WI38 (cell line): ENCODE data around the gene CSK.

Source experiments
- H3K4me3 ChIP-seq: 2 replicates; pipeline ENCODE4 v1.5.1; 2011; ENCODE audit warnings: low read depth, mild to moderate bottlenecking, control low read depth, low read length
- TF ChIP-seq, protein P1 (sequence below): IDR thresholded peaks from 2 replicates; pipeline ENCODE4 v1.5.1; 2012; ENCODE audit warnings: low read depth, mild to moderate bottlenecking, control low read depth, low read length

Gene CSK

DNA sequence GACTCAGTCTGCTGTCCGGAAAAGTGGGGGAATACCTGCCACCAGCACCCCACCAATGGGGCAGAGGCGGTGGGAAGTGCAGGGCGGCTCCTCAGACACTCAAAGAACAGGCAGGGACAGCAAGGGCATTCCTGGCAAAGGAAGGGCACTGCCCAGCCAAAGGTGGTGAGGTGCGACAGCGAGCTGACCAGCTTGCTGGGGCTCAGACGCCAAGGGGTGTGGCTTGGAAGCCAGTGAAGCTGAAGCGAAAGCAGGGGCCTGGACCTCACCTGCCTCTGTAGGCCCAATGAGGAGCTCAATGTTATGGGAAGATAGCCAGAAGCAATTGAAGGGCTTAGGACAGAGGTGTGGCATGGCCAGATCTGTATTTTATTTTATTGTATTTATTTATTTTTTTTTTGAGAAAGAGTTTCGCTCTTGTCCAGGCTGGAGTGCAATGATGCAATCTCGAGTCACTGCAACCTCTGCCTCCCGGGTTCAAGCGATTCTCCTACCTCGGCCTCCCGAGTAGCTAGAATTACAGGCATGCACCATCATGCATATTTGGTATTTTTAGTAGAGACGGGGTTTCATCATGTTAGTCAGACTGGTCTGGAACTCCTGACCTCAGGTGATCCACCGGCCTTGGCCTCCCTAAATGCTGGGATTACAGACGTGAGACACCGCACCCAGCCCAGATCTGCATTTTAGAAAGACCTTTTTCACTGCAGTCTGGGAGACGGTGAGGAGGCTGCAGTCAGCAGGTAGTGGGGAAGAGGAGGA, 26.4 kb downstream of the CSK start:
- H3K4me3 ChIP-seq: no peak overlapping the region
- TF ChIP-seq, protein P1, sequence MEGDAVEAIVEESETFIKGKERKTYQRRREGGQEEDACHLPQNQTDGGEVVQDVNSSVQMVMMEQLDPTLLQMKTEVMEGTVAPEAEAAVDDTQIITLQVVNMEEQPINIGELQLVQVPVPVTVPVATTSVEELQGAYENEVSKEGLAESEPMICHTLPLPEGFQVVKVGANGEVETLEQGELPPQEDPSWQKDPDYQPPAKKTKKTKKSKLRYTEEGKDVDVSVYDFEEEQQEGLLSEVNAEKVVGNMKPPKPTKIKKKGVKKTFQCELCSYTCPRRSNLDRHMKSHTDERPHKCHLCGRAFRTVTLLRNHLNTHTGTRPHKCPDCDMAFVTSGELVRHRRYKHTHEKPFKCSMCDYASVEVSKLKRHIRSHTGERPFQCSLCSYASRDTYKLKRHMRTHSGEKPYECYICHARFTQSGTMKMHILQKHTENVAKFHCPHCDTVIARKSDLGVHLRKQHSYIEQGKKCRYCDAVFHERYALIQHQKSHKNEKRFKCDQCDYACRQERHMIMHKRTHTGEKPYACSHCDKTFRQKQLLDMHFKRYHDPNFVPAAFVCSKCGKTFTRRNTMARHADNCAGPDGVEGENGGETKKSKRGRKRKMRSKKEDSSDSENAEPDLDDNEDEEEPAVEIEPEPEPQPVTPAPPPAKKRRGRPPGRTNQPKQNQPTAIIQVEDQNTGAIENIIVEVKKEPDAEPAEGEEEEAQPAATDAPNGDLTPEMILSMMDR: no peak

DNA sequence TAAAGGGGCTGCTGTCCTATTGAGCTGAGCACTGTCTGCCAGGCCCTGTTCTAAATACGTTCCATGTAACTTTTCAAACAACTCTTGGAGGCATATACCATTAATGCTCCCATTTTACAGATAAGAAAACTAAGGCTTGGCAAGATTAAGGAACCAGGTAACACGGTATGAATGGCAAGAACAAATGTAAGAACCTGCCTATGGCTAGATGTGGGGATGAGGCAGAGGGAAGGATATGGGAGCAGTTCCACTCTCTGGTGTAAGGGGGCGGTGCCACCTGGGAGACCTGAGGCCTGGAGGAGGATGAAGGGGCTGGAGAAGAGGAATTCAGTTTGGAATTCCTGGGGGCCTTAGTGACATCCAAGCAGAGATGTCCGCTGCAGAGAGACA, 27.0 kb downstream of the CSK start:
- TF ChIP-seq, protein P1: no peak
- no peak overlapping the region for H3K4me3 ChIP-seq

- TF ChIP-seq, protein P1: no peak
- H3K4me3 ChIP-seq: no peak overlapping the region
Measured at GRCh38 chr15:74809242-74809641, 27.4 kb downstream of the CSK start.

DNA sequence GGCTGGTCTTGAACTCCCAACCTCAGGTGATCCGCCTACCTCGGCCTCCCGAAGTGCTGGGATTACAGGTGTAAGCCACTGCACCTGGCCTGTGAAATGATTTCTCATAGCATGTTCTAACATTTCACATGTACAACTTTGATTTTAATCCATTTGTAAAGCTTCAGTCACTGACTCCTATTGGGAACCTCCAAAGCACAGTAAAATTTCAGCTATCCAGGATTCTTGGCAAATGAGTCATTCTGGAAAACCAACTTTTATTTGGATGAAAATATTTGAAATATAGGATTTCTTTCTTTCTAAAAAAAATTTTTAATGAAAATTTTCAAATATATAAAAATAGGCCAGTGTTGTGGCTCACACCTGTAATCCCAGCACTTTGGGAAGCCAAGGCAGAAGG, 28.1 kb downstream of the CSK start:
- no peak overlapping the region for H3K4me3 ChIP-seq
- TF ChIP-seq, protein P1: no peak

DNA sequence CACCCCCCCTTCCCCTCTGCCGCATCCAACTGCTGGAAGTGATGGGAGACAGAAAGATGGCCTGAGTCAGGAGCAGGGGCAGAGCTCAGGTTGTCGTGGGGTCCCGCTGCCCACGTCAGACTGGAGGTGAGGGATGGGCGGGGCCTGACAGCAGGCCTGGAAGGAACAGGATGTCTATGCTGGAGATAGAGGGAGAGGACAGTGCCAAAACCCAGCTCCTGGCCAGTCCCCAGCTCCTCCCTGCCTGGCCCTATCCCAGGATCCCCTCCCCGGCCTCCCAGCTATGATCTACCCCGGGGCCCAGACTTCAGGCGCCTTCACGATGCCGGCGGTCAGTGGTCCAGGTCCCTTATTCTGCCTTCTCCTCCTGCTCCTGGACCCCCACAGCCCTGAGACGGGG, 30.7 kb downstream of the CSK start, which contains the start of gene LMAN1L:
Gene LMAN1L (plus strand): TSS at position 303 of the 400 bp plus-strand sequence. CDS start 20 bp downstream, at position 323.
- TF ChIP-seq, protein P1: no peak
- H3K4me3 ChIP-seq: no peak within 1 kb of the TSS

DNA sequence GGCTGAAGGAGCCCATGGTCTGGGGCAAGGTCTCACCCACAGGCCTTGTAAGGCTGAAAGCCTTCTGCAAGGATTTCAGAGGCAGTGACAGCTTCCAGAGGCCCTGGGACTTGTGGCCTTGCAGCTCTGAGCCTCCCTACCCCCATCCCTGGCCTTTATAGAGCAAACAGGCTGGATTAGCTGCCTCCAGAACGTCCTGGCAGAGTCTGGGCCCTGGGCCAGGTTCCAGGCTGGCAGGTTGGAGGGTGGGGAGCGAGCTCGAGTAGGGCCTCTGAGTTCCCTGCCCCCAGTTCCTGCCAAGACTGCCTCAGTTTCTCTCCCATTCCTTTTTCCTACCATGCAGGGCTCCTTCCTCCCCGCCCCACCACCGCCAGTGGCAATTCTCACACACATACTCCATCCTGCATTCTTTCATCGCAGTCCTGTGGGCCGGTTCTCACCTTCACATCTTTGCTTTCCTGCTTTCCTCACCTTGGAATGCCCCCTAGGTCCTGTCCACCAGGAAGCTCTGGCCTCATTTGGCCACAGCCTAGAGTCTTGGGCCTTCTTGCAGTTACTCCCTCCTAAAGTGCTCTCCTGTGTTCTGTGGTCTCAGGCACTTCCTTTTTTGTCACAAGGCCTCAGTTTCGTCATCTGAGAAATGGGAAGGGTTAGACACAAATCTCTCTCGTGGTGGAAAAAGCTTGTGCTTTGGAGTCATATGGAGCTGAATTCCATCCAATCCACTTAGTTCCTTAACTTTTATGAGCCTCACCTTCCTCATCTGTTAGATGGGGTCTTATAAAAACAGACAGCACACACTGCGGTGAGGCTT, 33.4 kb downstream of the CSK start:
- no peak overlapping the region for H3K4me3 ChIP-seq
- TF ChIP-seq, protein P1: no peak

GRCh38 chr15:74815961-74816360, 34.1 kb downstream of the CSK start:
- TF ChIP-seq, protein P1: no peak
- no peak overlapping the region for H3K4me3 ChIP-seq
